Superior temporal gyrus (tissue), 1 donor: ENCODE measurements around the gene UBTD1.

Experiments used
- DNase-seq: peaks from one replicate; pipeline ENCODE4 v3.0.0-alpha.2; 2016; ENCODE audit errors: extremely low spot score

Gene UBTD1

DNA sequence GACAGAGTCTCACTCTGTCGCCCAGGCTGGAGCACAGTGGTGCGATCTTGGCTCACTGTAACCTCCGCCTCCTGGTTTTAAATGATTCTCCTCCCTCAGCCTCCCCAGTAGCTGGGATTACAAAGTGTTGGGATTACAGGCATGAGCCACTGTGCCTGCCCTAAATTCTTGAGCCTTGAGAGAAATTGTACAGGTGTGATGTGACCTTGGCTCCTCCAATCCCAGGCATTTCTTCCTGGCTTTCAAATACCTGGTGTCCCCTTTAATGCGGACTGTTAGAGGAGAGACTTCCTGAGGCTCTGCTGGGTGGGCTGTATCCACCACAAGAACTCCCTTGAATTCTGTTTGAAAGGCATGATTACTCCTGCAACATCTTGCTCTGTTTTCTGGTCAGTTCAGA is 119.6 kb downstream of the UBTD1 start:
- no peak for DNase-seq

DNA sequence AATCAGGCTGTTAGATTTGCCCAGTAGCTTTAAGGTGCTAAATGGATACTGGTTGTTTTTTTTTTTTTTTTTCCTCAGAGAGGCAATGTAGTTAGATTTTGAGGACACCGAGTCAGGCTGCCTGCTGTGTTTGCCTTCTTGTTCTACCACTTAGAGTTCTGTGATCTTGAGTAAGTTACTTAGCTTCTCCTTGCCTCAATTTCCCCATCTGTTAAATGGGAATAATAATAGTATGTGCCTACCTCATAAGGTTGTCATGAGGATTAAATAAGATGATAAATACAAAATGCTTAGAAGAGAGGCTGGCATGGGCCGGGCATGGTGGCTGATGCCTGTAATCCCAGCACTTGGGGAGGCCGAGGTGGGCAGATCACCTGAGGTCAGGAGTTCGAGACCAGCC is 120.0 kb downstream of the UBTD1 start:
- DNase-seq = no peak
